ENCODE data around the gene NPAS4. TPM values are rescaled to one million over a fixed set of nuclear protein-coding genes. Genes with fewer than 3 reads are reported as not detected.

Gene NPAS4
- total and polyA plus RNA-seq, 2 of the 13 experiments (the other 11 are each of a cell fraction or from before 2014, with no cell fraction given): not detected

GRCh38 chr11:66421492-66422205 lies 814 bp downstream of the NPAS4 start (continued):
- TF ChIP-seq PRDM10 (CRISPR knock-in tag; IDR thresholded peaks at IDR 0.05; ENCODE audit: low read depth): peak; percentile 98
- peak; percentile 100 for TF ChIP-seq SIN3A (IDR thresholded peaks at IDR 0.05; ENCODE audit: borderline replicate concordance, low read depth, low read length)
- TF ChIP-seq PREB (CRISPR knock-in tag; IDR thresholded peaks at IDR 0.05): peak; percentile 100
- TF ChIP-seq KLF11 (CRISPR knock-in tag; IDR thresholded peaks at IDR 0.05): peak; percentile 100
- TF ChIP-seq RXRA (CRISPR knock-in tag; IDR thresholded peaks at IDR 0.05): peak; percentile 99
- TF ChIP-seq ZKSCAN5 (CRISPR knock-in tag; IDR thresholded peaks at IDR 0.05): peak; percentile 100
- TF ChIP-seq TBL1XR1 (IDR thresholded peaks at IDR 0.05; ENCODE audit: borderline replicate concordance, low read length, partially characterized antibody): peak; percentile 37
- TF ChIP-seq FOXA3 (CRISPR knock-in tag; IDR thresholded peaks at IDR 0.05): peak; percentile 100
- peak; percentile 100 for TF ChIP-seq MXI1 (IDR thresholded peaks at IDR 0.05; ENCODE audit: borderline replicate concordance, low read depth, low read length)
- TF ChIP-seq ZBTB14 (CRISPR knock-in tag; IDR thresholded peaks at IDR 0.05): peak; percentile 94
- peak; percentile 100 for TF ChIP-seq ZNF20 (CRISPR knock-in tag; IDR thresholded peaks at IDR 0.05)
- peak; percentile 99 for TF ChIP-seq ZNF317 (CRISPR knock-in tag; IDR thresholded peaks at IDR 0.05)
- peak; percentile 100 for TF ChIP-seq ZBTB43 (CRISPR knock-in tag; conservative IDR thresholded peaks at IDR 0.05)
- peak; percentile 100 for TF ChIP-seq THYN1 (CRISPR knock-in tag; IDR thresholded peaks at IDR 0.05; ENCODE audit: borderline replicate concordance, low read depth)
- peak; percentile 100 for TF ChIP-seq ZNF737 (CRISPR knock-in tag; IDR thresholded peaks at IDR 0.05; ENCODE audit: borderline replicate concordance)
- peak; percentile 100 for TF ChIP-seq MXD3 (CRISPR knock-in tag; IDR thresholded peaks at IDR 0.05)
- TF ChIP-seq POGZ (CRISPR knock-in tag; IDR thresholded peaks at IDR 0.05): peak; percentile 99
- peak; percentile 100 for TF ChIP-seq ZNF691 (CRISPR knock-in tag; IDR thresholded peaks at IDR 0.05; ENCODE audit: borderline replicate concordance, low read depth)
- peak; percentile 100 for TF ChIP-seq ZNF431 (CRISPR knock-in tag; IDR thresholded peaks at IDR 0.05; ENCODE audit: borderline replicate concordance, low read depth)

Measured in HepG2 (cell line).